GM20431 (cell line): ENCODE measurements around the gene ADIPOR1.
"Not testable (repeated sequence)": the region's sequence is repeated elsewhere in the genome, so short reads cannot be mapped to it uniquely, and the experiment has no call there.

Experiments used
- in situ Hi-C: fragments of 300-500 bp; cut with MseI, MboI; formaldehyde crosslinking; loops from one replicate; pipeline ENCODE4 v1.15.0; 2020; ENCODE audit warnings: low sequenced_read_pairs; ENCODE audit not compliant: unreplicated experiment

ADIPOR1 gene

DNA sequence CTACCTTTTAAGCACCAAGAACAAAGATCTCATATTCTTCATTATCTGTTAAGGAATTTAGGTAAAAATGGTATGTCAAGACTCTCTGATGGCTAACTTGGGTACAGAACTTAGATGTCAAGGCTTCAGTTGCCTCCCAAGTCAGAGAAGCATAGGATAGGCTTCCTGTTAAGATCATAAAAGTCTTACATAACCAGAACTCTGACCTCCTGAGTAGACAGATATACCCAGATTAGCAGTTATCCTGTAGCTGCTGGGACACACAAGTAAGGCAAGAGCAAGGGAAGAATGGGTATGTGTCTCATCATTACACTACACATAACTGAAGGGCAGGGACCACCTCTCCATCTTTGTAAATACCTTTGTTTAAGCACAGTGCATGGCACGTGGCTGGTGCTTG, 15.7 kb downstream of the ADIPOR1 start:
- in situ Hi-C loops, result no loop called here

DNA sequence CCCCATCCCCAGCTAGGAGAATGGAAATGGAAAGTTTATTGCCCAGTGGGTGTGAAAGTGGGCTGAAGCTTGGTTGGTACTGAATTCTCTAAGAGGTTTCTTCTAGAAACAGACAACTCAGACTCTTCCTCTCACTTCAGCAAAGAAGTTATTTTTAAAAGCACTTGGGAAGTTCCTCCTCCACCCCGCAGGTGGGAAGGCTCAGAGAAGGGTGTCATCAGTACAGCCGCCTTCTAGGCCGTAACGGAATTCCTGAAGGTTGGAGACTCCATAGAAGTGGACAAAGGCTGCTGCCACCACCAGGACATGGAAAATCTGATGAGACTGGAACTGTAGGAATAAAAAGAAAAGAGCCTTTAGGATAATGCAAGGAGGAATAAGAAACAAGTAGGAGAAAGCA, 16.7 kb downstream of the ADIPOR1 start:
- in situ Hi-C loops, result no loop called here

DNA sequence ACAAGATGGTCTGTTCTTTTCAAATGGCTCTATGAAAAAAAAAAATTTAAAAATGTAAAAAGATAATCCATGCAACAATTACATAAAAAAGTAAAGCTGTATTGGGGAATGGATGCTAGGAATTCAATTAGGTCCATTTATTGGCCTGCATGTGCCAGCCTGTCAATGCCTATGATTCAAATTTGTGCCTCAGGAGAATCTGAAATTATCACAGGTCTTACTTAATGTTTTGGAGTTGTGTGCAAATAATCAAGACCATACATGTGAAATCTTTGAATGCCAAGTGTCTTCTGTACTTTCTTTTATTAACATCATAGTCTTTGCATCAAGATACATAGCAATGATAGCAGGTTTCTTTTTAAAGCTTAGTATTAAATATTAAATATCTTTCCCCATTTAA, 17.6 kb downstream of the ADIPOR1 start:
- in situ Hi-C loops, result no loop called here

DNA sequence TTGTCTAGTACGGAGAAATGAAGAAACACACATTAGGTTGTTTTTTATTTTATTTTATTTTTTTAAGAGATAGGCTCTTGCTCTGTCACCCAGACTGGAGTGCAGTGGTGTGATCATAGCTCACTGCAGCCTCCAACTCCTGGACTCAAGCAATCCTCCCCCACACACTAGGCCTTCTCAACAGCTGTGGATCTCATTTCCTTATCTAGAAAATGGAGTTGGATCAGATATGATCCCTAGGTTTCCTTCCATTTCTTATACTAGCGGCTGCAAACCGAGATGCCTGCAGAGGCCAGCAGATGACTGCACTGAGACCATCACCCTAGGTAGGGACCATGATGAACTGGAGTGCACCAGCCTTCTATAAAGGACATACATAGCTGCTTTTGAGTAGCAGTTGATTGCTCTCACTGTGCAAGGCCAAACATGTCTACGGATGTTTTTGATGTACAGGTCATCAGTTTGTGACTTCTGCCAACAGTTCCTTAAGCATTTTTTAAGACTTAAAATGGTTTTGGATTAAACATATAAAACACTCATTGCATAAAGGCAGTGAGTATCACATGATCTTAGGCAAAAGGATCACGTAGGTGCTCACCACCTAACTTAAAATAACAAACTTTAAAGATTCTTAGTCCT, 19.7 kb downstream of the ADIPOR1 start:
- in situ Hi-C loops, result no loop called here

DNA sequence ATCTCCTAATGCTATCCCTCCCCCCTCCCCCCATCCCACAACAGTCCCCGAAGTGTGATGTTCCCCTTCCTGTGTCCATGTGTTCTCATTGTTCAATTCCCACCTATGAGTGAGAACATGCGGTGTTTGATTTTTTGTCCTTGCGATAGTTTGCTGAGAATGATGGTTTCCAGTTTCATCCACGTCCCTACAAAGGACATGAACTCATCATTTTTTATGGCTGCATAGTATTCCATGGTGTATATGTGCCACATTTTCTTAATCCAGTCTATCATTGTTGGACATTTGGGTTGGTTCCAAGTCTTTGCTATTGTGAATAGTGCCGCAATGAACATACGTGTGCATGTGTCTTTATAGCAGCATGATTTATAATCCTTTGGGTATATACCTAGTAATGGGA, 21.7 kb downstream of the ADIPOR1 start:
- in situ Hi-C loops, result not testable (repeated sequence)

DNA sequence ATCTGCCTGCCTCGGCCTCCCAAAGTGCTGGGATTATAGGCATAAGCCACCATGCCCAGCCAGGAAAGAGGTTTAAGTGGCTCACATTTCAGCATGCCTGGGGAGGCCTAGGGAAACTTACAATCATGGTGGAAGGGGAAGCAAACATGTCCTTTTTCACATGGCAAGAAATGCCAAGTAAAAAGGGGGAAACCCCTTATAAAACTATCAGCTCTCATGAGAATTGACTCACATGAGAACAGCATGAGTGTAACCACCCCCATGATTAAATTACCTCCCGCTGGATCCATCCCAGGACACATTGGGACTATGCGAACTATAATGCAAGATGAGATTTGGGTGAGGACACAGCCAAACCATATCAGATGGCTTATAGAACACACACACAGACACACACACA, 22.3 kb downstream of the ADIPOR1 start:
- in situ Hi-C loops, result no loop called here

DNA sequence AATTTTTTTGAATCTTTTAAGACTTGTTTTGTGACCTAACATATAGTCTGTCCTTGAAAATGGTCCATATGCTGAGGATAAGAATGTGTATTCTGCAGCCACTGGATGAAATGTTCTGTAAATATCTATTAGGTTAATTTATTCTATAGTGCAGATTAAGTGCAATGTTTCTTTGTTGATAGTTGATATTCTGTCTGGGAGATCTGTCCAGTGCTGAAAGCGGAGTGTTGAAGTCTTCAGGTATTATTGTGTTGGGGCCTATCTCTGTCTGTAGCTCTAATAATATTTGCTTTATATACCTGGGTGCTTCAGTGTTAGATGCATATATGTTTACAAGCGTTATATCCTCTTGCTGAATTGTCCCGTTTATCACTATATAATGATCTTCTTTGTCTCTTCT, 23.4 kb downstream of the ADIPOR1 start:
- in situ Hi-C loops, result no loop called here

DNA sequence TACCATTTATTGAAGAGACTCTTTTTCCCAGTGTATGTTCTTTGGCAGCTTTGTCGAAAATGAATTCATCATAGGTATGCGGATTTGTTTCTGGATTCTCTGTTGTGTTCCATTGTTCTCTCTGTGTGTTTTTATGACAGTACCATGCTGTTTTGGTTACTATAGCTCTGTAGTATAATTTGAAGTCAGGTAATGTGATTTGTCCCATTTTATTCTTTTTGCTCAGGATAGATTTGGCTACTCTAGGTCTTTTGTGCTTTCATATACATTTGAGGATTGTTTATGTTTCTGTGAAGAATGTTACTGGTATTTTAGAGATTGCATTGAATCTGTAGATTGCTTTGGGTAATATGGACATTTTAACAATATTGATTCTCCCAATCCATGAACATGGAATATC, 25.6 kb downstream of the ADIPOR1 start:
- in situ Hi-C loops, result no loop called here

DNA sequence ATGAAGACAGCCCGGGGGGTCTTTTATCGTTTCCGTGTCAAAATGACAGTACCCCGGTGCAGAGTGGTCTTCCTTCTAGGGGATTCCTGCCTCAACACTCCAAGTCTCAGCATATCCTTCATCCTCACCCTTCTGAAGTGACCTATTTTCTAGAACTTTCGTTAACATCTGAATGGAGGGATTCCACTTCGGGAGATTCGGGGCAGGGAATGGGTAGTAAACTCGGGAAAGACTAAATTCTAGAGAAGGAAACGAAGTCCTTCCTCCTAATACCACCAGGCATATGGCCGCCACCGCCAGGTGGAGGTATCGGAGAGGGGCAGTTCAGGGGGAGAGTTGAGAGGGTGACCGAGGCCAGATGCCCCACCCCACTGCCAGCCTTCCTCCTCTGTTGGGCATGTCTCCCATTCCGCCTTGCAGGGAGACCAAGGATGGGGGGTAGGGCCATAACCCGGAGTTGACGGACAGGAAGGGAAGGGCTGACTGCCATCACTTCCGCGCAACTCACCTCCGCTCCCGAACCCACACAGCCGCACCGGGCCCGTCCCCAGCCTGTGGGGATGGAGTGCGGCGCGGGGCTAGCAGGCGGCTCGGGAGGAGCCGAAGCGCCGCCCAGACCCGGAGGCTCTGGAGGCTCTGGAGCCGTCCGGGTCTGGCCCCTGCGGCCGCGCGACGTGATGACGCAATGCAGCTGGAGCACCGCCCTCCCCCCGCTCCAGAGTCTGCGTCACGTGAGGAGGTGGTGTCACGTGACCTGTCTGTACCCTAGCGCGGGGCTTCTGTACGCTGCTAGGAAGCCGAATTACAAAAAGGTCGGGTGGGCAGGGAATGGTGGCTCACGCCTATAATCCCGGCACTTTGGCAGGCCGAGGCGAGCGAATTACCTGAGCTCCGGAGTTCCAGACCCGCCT, 31.3 kb downstream of the ADIPOR1 start, which contains the start of gene KLHL12:
Gene KLHL12, minus strand, starts transcription at position 654 of the 911 bp plus-strand sequence. CDS start 2,072 bp downstream, outside the sequence.
- in situ Hi-C loops, result no loop called here

DNA sequence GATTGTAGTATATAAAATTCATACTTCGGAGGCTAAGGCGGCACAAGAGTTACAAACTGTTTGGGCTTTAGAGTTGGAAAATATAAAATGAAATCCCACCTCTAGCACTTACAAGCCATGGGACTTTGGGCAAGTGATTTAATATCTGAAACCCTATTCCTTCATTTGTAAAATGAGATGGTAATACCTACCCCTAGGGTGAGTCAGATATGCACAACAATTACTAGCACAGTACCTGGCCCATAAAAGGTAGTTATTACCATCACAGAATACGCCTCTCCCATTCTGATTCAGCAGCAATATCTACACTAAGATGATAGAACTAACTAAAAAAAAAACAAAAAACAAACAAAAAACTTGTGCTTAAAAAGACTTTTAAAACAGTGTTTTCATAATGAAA, 34.6 kb downstream of the ADIPOR1 start:
- in situ Hi-C loops, result no loop called here

DNA sequence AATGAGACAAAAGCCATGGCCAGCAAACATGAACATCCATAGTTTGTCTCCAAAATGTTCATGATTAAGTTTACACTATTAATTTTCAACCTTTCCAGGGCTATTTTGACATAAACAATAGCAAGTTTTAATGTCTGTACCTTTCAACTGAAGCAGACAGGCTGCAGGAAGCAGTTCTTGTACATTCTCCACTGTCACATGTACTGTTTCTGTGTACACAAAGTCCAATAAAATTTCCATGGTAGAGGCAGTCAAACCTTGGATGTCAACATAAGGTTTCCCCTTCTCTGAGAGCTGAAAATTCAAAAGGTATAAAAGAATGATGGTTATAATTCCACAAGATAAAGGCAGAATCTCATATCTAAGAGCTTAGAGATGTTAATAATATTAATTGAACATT, 38.5 kb downstream of the ADIPOR1 start:
- in situ Hi-C loops, result no loop called here

DNA sequence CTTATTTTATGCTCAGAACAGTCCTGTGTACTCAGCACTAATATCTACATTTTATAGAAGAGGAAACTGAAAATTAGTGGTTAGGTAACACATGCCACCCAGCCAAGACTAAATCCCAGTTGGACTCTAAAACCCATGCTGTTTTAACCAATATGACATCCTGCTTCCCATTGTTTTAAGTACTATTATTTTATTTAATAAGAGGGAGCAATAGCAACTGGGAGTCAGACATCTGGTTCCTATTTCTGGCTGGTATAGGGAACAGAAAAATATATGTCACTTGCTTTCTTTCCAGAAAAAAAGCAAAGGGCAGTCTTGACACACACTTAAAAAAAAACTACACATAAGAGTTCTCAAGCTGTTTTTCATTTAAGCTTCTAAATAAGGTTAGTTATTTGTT, 43.0 kb downstream of the ADIPOR1 start:
- in situ Hi-C loops, result no loop called here

DNA sequence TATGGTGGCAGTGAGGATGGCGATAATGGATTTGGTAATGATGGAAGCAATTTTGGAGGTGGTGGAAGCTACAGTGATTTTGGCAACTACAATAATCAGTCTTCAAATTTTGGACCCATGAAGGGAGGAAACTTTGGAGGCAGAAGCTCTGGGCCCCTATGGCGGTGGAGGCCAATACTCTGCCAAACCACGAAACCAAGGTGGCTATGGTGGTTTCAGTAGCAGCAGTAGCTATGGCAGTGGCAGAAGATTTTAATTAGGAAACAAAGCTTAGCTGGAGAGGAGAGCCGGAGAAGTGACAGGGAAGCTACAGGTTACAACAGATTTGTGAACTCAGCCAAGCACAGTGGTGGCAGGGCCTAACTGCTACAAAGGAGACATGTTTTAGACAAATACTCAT, 45.6 kb downstream of the ADIPOR1 start:
- in situ Hi-C loops, result not testable (repeated sequence)

DNA sequence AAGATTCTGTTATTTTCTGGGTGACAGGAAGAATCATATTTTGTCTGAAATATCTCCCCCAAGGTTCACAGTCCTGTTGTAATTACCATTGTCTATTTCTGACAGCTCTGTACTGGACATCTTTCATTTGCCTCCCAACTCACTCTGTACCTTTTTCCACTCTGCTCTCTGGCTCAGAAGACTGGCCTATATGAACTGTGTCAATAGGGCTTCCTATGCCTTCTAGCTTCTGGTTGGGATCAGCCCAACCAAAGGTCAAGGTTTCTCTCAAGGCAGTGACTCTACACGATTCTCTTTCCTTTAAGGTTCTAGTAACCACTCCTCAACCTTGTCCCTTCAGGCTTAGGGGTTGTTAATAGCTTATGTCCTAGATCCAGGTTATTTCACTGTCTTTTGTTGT, 48.6 kb downstream of the ADIPOR1 start:
- in situ Hi-C loops, result no loop called here

DNA sequence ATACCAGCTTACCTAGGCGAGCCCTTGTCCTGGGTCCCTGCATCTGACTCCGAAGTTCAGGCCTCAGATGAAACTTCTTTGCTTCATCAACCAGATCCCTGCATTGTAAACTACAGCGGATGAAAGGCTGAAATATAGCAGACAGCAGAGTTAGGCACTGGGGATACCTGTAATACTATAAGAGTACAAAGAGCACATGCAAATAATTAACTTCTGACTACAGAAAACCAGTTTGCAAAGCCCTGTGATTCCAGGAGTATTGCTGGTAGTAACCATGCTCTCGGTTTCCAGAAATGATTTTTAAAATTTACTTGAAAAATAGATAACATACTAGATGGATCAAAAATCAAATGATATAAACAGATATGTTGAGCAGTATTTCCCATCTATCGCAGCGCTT, 49.1 kb downstream of the ADIPOR1 start:
- in situ Hi-C loops, result no loop called here

DNA sequence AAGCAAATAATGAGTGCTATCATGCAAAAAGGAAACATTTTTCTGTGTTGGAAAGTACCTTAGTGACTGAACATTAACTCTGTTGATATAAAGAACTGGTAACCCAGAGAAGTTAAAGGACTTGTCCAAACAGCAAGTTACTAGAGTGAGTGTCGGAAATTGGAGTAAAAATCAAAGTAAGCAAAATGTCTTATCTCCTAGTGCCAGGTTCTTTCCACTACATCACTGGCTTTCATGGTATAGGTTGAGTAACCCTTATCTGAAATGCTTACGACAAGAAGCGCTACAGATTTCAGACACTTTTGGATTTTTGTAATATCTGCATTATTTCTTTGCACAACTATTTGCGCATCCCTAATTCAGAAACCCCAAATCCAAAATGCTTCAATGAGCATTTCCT, 52.8 kb downstream of the ADIPOR1 start:
- in situ Hi-C loops, result no loop called here

DNA sequence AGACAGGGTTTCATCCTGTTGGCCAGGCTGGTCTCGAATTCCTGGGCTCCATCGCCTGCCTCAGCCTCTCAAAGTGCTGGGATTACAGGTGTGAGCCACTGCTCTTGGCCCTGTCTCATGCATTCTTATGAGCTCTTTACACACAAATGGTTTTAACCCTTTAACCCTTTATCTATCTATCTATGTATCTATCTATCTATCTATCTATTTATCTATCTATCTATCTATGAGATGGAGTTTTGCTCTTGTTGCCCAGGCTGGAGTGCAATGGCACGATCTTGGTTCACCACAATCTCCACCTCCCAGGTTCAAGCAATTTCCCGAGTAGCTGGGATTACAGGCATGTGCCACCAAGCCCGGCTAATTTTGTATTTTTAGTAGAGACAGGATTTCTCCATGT, 54.3 kb downstream of the ADIPOR1 start:
- in situ Hi-C loops, result not testable (repeated sequence)

DNA sequence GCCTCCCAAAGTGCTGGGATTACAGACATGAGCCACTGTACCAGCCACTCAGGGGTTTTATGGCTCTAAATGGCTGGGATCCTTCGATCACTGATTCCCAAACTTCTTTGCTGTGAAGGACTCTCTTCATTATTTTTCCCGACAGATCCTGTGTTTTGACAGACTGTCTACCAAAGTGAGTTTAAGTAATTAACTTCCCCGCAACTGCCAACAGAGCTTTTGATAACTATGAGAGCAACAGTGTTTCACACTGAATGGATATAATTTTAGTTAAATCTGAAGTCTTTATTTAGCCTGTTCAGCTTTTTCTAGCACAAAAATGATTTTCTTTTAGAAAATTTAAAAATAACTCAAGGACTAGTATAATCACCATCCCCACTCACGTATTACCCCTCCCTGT, 56.6 kb downstream of the ADIPOR1 start:
- in situ Hi-C loops, result no loop called here

DNA sequence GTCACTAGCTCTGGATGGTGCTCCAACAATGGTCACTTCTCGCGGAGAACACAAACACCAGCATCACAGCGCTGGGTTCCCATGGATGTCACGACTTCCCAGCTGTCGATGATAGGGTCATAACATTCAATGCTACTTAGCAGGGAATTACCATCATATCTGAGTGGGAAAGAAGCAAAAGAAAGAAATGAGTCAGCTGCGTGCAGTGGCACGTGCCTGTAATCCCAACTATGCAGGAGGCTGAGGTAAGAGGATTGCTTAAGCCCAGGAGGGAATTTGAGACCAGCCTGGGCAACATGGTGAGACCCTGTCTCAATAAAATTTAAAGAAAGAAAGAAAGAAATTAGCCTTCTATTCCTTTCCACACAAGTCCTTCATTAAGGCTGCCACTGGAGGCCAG, 65.6 kb downstream of the ADIPOR1 start:
- in situ Hi-C loops, result no loop called here
